ENCODE results near the gene KCNH1.

DNA sequence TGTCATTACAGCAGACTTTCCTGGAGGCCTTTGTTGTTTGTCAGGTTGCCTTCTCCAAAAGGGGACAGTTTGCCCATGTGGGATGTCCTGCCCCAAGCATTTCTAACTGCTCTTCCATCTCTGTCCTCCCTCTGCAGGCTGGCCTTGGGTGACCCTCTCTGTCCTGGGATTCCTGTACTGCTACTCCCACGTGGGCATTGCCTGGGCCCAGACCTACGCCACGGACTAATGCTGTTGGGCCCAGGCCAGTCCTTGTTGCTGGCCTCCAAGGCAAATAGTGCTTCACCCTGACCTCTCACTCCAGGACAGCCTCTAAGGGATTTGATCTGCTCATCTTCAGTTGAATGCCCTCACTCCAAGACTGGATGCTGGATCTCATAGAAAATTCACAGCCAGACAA, 459.8 kb downstream of the KCNH1 start:
- TF ChIP-seq, protein P1, sequence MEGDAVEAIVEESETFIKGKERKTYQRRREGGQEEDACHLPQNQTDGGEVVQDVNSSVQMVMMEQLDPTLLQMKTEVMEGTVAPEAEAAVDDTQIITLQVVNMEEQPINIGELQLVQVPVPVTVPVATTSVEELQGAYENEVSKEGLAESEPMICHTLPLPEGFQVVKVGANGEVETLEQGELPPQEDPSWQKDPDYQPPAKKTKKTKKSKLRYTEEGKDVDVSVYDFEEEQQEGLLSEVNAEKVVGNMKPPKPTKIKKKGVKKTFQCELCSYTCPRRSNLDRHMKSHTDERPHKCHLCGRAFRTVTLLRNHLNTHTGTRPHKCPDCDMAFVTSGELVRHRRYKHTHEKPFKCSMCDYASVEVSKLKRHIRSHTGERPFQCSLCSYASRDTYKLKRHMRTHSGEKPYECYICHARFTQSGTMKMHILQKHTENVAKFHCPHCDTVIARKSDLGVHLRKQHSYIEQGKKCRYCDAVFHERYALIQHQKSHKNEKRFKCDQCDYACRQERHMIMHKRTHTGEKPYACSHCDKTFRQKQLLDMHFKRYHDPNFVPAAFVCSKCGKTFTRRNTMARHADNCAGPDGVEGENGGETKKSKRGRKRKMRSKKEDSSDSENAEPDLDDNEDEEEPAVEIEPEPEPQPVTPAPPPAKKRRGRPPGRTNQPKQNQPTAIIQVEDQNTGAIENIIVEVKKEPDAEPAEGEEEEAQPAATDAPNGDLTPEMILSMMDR (IDR thresholded peaks at IDR 0.05) = no peak
- no peak for TF ChIP-seq POLR2A (IDR thresholded peaks at IDR 0.05)

Data from testis (tissue), 2 donors.